ENCODE results near the gene RAB7B.

DNA sequence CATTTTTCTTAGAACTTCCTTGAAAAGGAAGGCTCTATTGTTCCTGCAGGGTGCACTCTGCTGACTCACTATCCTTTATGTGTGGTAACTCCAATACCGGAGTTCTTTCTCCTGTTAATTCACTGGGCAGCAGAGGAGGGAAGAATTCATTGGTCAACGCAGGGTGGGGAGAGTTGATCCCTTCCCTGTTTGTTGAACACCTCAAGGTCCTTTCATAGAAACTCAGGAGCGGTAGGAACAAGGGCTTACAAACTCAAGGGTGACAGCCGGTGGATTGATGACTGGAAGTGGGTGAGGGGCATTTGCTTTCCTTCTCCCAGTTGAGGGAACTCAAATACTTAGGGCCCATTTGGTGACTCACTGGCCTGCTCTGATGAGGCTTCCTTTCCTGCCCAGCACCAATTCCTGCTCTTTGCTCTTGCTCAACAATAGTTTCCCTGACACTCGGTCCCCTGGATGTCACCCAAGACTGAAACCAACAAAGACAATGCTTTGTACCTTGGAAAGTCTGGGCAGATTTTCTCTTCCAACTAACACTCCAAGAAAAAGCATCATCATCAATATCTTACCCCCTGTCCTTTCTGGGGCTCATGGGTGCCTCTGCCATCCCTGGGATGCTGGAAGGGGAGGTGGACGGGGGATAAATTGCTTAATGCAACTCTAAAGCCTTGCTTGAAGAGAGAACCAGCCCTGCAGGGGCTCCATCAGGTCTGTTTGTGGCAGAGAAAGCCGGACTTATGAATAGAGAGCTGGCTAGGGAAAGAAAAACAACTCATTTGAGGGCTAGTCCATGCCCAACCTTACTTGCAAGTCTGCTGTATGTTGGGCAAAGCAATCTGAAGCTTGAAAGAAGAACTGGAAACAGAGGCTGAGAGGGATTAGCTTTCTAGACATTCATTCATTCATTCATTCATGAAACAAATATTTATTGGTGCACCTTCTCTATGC lies 69.2 kb downstream of the RAB7B start:
- TF ChIP-seq HMG20B (CRISPR knock-in tag; IDR thresholded peaks at IDR 0.05) = no peak
- no peak for TF ChIP-seq FOXK2 (conservative IDR thresholded peaks at IDR 0.05 in 1 of 2, IDR thresholded peaks at IDR 0.05 in 1 of 2; ENCODE audit: low read depth in 2 of 2)
- no peak for TF ChIP-seq CTCF (IDR thresholded peaks at IDR 0.05 in 2 of 3, conservative IDR thresholded peaks at IDR 0.05 in 1 of 3; ENCODE audit: insufficient read depth in 2 of 3, low read depth in 1 of 3, low read length in 3 of 3)
- TF ChIP-seq TSHZ1 (CRISPR knock-in tag; IDR thresholded peaks at IDR 0.05) = no peak
- TF ChIP-seq SMC3 (conservative IDR thresholded peaks at IDR 0.05; ENCODE audit: insufficient read depth, low read depth, low read length) = no peak
- TF ChIP-seq TAF1 (IDR thresholded peaks at IDR 0.05; ENCODE audit: control insufficient read depth, extremely low read depth, insufficient read depth, low read length, severe bottlenecking) = no peak
- no peak for TF ChIP-seq SAP30 (IDR thresholded peaks at IDR 0.05; ENCODE audit: borderline replicate concordance, insufficient read depth, low read depth, low read length, poor library complexity, severe bottlenecking)
